Inferior parietal cortex (tissue), 1 donor: Measurements from ENCODE around the gene DOCK9.
"Not testable (repeated sequence)": the region's sequence is repeated elsewhere in the genome, so short reads cannot be mapped to it uniquely, and the experiment has no call there.

ENCODE experiments used
- DNase-seq: peaks from one replicate; pipeline ENCODE4 v3.0.0-alpha.2; 2016; ENCODE audit errors: extremely low spot score

DOCK9 gene

DNA sequence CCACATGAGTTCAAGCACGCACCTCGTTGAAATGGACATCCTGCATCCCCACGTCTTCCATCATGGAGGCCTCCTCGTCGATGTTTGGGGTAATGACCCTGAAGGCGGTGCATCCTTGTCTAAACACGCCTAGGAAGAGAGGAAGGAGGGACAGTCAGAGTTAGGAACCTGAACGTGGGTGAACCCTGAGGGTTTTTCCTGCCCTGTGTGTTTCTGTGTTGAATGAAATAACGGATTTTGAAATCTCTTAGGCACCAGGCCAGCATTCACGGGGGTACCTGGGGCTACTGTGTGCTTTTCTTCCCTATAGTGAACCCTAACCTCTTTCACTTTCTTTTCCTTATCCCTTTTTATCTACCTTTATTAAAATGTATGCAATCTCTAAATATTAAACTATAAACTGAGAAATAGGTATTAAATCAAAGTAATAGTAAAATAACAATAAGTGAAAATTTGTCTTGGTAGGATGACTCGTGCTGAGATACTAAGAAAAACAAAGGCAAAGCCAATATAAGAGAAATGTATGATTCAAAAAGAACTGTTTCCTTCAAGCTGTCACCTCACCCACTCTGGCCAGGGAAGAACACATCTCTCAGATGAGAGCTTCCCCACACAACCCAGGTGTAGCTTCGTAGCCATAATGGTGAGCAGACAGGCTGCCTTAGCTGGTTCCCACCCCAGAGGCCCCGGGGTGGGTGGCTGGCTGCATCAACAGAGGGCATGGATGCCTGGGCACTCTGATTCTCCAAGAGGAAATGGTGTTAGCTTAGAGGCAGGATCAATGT is 153.3 kb downstream of the DOCK9 start:
- DNase-seq = no peak

DNA sequence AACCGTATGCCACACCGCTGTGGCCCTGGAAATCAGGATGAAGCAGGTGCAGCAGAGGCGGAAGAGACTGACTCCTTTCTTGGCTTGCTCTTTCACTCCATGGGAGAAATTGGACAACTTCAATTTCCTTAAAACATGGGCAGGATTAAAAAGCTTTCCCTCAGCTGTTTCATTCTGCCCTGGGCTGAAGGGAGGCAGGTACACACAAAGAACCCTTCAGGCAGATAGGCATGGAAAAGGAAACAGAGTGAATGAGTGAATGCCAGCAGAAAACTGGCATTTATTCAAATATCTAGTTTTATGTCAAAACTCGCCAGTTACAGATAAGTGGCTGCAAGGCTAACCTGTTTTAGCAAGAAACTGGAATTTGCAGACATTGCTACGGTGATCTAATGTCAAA is 154.4 kb downstream of the DOCK9 start:
- DNase-seq = no peak

DNA sequence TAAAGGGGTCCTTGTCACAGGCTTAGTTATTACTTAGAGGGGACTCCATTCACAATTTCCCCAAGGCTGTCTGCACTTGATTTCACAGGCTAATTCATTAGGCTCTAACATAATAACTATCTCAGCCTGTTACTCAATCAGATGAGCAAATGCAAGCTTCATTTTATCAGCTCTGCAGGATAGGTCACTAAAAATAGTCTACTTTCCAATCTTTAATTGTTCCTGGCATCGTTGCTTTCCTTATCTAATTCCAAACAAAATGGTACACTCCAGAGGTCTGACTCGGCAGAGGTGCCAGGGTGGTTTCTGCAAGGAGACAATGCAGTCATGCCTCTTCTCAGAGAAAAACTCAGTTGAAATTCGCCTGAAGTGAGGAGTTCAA is 155.6 kb downstream of the DOCK9 start:
- no peak for DNase-seq

DNA sequence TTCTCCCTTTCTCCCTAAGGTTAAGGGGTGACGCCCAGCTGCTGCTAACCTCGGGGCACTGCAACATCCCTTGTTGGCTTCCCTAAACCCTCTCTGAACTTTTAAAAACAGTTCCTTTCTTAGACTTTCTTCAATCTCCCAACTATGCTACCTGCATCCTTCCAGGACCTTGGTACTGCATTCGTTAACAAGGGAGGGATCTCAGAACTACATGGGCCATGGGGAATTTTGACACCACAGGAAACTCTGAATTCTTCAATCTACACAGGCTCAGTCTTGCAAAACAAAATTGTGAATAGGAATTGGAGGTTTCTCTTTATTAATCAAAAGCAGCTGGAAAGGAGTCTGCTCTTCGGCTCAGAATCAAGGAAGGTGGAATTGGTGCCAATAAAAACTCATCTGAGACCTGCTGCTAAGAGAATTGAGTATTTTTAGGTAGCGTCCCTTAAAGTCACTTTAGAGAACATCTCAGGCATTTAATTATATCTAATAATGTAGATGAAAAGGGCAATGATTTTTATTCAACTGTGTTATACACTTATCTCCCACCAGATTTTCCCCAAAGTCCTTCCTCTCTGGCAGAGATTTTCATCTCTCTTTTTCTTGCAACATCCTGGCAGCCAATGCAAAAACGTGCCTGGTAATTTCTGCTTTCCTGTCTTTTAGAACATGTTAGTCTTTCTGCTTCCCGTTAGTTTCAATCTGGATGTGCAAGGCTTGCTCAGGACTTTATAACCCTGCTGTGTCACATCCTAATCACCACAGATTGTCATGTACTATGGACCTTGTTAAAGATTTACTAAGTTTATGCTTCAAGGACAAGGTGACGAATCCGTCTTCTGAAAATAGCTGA is 156.3 kb downstream of the DOCK9 start:
- no peak for DNase-seq

DNA sequence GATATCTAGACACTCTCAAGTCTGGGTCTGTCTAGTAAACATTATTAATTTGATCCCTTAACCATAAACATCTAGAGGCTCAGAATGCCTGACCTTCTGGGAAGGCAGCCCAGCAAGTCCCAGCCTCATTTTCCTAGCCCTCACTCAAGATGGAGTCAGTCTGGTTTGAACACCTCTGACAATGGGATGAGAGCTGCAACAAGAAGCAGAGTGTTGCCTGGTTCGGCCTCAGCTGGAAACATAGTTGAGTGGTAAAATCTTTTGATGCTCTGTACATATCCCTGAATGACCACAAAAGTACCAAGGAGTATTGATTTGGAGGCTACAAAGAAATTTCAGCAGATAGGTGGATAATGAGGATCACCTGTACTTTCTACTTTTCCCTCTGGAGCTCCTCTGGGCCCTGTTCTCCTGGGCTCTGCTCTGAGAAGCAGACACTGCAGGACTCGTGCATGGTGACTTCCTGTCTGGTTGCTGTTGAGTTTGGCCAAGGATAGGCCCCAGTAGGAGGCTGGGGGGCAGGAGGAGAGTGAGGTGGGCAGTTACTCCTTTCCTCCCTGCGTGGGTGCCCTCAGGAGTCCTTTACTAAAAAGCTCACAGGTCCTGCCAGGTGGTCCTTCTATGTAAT is 157.0 kb downstream of the DOCK9 start:
- DNase-seq = no peak

DNA sequence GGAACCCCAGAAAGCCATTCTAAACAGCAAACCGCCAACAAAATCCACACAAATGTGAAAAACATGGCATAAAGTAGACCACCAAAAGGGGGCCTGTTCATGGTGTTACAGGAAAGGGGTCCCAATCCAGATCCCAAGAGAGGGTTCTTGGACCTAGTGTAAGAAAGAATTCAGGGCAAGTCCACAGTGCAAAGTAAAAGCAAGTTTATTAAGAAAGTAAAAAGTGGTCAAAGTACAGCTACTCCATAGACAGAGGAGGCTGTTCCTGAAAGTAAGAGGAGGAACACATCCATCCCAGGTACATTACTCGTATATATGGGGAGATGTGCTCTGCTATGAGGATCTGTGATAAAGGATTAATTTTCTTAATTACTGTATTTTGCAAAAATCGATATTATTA is 157.6 kb downstream of the DOCK9 start:
- DNase-seq = no peak

DNA sequence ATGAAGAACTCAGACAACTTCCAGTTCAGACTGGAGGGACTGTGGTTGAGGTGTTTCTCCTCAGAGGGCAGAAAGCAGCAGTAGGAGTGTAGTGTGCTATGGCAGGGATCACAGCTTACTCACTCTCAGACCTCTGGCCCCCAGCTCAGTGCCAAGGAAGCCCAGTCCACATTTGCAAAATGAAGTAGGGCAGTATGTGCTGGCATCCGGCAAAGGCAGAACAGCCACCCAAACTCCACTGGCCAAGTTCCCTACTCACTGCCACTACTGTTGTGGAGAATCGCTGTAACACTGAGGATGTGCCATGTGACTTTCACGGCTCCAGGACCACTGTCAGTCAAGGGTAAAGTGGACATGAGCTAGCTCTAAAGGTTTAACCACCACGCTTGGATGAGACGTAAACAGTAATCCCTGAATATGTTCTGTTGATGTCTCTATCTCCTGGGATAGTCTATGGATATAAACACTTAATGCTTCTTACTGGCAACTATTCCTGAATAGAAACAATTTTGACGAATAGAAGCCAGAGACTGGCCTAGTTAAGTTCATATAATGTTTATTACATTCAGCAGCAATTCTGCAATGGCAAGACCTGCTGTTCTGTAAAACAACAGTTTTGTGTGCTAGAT is 158.4 kb downstream of the DOCK9 start:
- DNase-seq = no peak

DNA sequence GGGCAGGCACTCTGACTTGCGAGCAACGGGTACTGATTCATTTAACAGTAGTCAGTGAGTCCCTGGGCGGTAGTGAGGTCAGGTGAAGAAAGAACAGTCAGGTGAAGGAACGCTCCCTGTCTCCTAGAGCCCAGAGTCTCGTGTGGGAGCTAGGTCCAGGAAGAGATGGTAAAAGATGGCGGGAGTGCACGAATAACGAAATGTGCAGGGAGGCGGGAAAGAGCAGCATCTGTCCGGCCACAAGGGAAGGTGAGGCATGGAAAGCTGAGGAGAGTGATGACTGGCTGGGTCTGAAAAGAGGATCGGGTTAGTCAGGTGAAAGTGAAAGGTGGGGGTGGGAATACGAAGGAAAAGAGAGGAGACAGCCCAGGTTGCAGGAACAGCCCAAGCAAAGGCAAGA is 161.5 kb downstream of the DOCK9 start:
- no peak for DNase-seq

DNA sequence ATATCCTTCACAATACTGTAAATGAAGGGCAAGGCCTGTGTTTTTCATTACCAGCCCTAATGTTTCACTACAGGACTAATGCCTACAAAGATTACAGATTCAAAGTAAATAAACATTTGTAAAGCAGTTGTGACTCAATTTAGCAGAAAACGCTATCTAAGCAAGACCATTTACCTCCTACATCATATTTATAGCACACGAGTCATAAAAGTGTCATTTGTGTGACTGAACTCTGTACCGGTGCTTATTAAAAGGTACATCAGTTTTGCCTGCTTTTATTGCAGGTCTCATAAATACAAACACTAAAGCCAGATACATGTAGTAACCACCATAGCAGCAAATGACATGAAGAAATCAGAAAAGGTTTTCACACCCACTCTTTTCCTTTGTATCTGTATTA is 163.9 kb downstream of the DOCK9 start:
- DNase-seq = no peak

DNA sequence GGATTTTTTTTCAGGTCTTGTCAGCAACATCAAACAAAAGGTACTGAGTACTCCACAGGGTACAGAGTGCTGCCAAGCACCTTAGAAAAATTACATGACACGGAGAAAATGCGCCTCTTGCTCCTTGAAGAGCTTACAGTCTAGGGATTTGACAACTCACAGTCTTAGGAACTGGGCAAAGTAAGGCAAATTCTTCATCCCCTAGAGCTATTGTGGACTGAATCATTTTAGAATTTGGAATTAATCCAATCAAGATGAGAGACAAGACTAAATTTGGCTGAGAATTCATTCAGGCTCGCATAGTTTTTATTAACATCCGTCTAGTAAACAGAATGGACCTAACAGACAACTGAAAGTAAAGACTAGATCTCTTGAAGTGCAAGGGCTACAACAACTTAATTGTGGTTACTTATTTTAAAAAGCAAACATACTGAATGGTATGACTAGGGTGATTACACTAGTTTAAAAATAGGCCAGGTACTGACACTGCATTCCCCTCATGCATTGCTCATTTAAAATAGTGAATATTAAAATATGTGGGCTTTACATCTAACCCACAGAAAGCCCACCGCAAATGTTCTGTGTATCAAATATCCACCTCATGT is 165.6 kb downstream of the DOCK9 start:
- not testable (repeated sequence) for DNase-seq

DNA sequence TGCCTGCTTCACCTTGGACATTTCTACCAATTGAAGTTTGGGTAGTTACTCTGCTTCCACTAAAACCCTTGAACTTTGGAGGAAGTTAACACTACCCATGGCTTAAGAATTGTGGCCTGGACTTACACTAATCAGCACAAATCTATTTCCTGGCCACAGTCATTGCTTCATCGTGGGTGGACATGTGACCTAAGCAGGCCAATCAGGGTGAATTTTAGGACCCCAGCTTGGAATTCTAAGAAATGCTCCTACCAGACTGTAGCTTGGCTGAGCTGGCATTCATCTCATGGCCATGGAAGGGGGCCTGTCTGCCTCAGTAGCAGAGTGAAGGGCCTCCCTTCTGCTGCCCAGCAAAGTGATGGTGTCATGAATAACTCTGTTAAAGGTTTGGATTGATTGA is 167.1 kb downstream of the DOCK9 start:
- no peak for DNase-seq

DNA sequence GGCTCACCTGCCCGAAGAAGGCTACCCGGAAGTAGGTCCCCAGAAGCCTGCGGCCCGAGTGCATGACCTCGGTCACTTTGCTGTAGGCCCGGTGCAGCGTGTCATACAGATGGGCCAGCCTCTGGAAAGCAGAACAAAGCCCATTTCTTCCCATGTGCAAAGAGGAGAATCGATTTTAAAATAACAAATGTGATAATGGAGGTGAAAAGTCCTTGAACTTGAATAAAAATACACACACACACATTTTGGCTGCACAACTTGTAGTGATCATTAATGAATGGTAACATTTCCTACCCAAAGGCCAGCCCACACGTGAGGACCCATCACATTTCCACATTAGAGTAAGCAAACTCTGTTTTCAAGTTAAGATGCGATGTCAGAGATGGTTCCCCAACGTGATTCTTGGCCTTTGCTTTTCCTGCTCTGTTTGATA is 168.5 kb downstream of the DOCK9 start:
- no peak for DNase-seq

DNA sequence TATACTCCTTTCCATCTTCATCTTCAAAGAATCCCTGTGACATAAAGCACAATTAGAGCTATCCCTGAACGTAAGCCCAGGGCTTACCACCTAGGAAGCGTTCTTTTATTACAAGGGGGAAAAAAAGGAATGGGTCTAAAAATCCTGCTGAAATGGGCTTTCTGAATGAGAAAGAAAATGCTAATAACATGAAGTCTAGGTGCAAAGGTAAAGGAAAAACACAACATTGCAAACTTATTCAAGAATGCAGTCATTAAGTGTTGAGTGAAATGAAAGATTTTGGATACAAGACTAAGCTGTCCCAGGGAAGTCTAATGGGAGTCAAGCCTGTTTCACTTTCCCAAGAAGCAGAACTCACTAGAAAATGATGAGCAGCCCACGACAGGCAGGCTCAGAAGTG is 170.1 kb downstream of the DOCK9 start:
- DNase-seq = no peak

DNA sequence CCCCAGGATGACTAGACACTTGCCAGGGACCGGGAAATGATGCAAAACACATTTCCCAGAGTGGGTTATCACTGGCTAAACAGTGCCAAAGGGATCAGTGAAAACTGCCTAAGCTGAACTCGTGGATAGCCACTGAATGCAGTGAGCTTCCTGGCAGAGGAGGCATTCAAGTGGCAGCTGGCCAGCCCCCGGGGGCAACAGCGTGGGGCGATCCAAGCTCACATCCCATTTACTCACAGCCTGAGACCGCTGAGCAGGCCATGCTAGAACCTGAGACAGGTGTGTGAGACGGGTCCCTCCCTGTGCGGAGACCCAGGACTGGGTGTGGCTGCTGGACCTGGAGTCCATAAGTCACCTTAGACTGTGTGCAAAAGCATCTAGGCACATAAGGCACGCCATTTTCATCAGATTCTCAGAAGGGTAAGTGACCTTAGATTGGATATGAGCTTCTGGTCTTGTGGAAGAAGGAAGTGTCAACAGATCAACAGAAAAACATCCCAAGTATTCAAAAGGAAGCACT is 173.5 kb downstream of the DOCK9 start:
- no peak for DNase-seq

DNA sequence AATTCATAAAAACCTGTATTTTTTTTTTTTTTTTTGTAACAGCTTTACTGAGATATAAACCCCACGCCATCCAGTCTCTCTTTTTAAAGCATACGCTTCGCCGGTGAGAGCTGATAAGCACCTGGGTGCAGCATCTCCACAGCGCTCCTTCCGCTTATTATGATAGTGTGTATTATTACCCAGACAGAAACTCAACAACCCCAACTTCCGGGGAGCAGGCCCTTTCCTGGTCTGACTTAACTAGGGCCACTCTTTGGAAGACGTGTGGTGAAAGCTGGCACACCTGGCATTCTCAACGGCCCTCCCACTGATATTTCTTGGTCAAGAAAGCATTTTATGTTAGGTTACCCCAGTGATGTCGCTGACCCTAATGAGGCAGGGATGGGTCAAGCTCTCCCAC is 173.9 kb downstream of the DOCK9 start:
- no peak for DNase-seq

DNA sequence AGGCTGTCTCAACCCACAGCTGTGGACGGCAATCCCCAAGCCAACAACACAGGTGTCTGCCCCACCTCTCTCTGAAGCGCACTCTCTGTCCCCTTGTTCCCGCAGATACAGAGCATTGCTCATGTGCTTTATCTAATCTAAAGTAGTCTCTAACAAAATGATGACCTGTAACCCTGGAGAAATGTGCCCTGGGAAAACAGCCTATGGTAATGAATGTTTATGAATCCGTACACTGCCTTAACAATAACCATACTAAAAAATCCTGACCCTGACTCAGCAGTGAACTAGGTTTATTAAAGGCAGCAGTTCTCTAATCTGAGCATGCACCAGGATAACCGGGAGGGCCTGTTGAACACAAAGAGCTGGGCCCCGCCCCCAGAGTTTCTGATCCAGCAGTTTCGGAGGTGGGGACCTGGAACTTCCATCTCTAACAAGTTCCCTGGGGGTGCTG is 174.7 kb downstream of the DOCK9 start:
- no peak for DNase-seq

DNA sequence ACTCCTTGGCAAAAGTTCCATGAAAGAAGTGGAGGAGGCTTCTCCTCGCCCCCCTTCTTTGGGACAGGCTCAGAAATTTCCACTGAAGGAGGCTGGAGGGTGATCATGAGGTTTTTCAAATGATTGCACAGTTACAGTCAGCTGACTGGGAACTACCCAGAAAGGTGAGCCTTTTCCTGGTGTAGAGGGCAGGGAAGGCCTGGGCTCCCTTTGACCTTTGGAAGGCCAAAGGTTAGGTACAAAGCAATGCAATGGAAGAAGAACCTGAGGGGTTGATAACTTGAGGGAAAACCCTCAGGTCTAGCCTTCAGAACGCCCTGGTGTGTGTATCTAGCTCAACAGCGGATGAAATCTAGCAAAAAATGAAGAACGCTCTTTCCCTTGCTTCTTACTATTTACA is 175.3 kb downstream of the DOCK9 start:
- no peak for DNase-seq

DNA sequence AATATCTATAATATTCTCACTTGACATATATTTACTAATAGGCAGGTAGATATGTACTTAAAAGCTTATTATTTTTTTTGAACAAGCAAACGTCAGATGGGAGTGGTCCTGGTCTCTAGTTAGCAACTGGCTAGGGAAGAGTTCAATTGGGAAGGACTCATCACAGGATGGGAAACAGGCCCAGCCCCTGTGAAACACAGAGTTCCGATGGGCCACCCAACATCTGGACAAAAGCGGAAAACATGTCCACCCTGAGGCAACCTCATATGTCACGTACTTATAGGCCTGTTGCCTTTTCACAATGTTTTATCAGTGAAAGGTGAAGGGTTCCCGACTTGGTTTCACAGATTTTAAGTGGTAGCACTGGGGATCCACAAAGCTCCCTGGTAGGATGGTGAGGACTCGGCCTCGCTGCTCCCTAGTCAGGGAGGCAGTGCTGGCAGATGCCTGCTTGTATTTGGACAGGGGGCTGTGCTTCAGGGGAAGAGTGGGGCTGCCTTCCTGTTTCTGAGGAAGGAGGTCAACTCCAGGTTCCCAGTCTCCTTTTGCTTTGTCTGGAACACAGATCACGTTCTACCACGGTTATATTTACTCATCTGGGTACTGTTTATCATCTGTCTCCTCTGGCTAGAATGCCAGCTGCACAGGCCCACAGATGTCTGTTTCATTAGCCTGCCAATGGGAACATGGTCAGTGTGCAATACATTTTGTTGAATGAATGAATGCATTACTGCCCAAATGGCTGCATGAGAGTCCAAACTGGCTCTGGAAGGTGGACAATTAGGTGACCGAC is 176.0 kb downstream of the DOCK9 start:
- DNase-seq = no peak

DNA sequence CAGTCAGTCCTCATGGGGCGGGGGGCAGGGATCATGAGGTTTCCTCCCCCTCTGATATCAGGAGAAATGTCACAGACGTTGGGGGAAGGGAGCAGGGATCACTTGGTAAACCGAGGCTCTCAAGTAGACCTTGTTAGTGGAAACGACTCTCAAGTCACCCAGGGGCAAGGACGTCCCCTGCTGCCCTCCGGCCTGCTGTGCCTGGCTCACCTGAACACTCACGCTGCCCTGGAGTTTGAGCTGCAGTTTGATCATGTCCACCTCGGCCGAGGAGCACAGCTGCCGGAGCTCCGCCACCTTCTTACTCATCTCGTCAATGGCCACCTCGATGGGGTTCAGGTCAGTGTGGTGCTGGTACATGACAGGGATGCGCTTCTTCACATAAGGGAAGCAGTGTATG is 177.8 kb downstream of the DOCK9 start:
- DNase-seq = no peak

DNA sequence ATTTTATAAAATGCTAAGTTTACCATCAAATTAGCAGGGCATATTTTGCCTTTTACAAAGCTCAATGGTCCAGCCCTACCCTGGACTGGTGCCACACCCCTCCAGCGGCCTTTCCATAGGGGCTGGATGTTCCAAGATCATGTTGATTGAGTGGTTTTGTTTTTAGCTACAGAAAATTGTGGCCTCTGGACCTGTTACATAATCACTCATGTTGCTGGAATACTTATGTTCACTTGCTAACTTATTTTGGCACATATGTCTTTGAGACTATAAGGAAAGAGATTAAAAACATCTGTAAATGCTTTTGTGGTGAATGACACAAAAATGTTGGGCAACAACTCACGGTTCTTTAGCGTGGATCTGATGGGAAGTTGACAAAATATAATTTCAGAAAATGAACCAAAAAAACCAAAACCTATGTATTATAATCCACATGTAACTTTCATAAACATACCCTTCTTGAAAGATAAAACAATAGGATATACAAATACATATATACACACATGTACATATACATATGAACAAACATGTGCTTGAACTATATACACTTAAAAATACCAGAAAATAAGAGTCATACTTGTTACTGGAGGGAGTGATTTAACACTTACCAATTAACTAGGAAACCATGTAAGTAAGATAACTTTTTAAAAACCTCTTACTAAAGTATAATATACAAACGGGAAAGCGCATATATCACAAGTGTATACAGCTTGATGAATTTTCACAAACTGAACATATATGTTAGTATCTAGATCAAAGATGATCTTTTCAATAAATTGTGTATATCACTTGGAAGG is 178.8 kb downstream of the DOCK9 start:
- no peak for DNase-seq
